ENCODE results near the gene ULK1.

DNA sequence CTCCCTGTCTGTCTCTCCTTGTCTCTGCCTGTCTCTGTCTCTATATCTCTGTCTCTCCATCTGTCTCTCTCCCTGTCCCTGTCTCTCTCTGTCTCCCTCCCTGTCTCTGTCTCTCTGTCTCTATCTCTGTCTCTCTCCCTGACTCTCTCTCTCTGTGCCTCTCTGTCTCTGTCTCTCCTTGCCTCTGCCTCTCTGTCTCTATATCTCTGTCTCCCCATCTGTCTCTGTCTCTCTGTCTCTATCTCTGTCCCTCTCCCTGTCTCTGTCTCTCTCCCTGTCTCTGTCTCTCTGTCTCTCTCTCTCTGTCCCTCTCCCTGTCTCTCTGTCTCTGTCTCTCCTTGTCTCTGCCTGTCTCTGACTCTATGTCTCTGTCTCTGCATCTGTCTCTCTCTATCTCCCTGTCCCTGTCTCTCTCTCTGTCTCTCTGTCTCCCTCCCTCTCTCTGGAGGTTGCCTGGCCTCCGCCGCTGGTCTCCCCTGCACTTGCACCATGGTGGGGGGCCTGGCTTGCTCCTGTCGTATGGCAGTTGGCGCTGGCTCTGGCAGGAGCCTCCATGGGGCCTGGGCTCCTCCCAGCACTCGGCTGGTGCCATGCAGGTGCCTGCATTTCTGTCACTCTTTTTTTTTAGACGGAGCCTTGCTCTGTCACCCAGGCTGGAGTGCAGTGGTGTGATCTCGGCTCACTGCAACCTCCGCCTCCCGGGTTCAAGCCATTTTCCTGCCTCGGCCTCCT is 37.9 kb upstream of the ULK1 start:
- TF ChIP-seq, protein P1, sequence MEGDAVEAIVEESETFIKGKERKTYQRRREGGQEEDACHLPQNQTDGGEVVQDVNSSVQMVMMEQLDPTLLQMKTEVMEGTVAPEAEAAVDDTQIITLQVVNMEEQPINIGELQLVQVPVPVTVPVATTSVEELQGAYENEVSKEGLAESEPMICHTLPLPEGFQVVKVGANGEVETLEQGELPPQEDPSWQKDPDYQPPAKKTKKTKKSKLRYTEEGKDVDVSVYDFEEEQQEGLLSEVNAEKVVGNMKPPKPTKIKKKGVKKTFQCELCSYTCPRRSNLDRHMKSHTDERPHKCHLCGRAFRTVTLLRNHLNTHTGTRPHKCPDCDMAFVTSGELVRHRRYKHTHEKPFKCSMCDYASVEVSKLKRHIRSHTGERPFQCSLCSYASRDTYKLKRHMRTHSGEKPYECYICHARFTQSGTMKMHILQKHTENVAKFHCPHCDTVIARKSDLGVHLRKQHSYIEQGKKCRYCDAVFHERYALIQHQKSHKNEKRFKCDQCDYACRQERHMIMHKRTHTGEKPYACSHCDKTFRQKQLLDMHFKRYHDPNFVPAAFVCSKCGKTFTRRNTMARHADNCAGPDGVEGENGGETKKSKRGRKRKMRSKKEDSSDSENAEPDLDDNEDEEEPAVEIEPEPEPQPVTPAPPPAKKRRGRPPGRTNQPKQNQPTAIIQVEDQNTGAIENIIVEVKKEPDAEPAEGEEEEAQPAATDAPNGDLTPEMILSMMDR (conservative IDR thresholded peaks at IDR 0.05; ENCODE audit: low read depth, low read length): no peak
- TF ChIP-seq EZH2 (IDR thresholded peaks at IDR 0.05; ENCODE audit: low read length, unreplicated experiment): no peak

Measured in PC-3 (cell line).